Suprapubic skin (tissue), 3 donors: Measurements from ENCODE around the gene NOC4L.

ENCODE experiments used
- EP300 ChIP-seq: sonication (generic); formaldehyde crosslinking; IDR thresholded peaks from one replicate; pipeline ENCODE4 v1.6.1; 2017; ENCODE audit warnings: antibody characterized with exemption
- POLR2A ChIP-seq, 2 donors: fragments of 450-650 bp; IDR thresholded peaks; one replicate each; pipeline ENCODE4 v1.6.1; 2017; ENCODE audit warnings: antibody characterized with exemption in 2 of 2, mild to moderate bottlenecking in 2 of 2, moderate library complexity in 2 of 2
- TF ChIP-seq, protein P1 (sequence below), 2 donors: fragments of 200-600 bp in 1 of 2; fragments of 450-650 bp in 1 of 2; sonication (generic) in 1 of 2; IDR thresholded peaks; one replicate each; pipeline ENCODE4 v1.5.1; 2016 to 2019; ENCODE audit warnings: antibody characterized with exemption in 2 of 2, mild to moderate bottlenecking in 1 of 2, moderate library complexity in 1 of 2

DNA sequence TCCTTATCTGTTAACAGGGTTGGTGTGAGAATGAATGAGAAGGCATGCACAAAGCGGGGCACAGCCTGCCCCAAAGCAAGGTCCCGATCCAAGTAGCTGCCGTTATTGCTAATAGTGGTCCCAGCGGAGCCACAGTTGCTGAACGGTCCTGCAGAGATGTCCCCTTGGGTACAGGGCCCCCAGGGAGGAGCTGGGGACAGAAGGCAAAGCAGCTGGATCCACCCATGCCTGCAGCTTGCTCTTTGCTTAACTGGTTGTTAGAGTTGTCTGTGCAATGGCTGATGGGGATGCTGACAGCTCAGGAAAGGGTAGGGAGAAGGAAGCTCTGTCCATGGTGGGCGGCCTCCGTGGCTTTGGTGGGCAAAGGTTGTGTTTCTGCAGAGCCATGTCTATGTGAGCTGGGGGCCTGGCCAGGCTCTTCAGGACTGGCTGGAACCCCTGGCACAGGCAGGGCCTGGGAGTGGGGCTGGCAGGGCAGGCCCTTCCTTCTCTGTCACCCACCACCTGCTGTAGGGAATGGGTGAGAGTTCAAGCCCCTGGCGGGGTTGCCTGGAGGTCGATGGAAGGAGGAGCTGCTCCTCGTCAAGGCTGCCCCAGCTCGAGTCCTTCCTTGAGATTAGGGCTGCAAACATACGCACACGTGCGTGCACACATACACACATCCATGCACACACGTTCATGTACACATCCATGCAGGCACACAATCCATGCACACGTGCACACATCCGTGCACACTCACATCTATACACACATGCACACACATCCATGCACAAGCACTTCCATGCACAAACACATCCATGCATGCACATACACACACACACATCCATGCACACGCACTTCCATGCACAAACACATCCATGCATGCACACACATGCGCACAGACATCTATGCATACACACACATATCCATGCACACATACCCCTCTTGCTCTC is 35.4 kb downstream of the NOC4L start:
- TF ChIP-seq, protein P1, sequence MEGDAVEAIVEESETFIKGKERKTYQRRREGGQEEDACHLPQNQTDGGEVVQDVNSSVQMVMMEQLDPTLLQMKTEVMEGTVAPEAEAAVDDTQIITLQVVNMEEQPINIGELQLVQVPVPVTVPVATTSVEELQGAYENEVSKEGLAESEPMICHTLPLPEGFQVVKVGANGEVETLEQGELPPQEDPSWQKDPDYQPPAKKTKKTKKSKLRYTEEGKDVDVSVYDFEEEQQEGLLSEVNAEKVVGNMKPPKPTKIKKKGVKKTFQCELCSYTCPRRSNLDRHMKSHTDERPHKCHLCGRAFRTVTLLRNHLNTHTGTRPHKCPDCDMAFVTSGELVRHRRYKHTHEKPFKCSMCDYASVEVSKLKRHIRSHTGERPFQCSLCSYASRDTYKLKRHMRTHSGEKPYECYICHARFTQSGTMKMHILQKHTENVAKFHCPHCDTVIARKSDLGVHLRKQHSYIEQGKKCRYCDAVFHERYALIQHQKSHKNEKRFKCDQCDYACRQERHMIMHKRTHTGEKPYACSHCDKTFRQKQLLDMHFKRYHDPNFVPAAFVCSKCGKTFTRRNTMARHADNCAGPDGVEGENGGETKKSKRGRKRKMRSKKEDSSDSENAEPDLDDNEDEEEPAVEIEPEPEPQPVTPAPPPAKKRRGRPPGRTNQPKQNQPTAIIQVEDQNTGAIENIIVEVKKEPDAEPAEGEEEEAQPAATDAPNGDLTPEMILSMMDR (IDR thresholded peaks at IDR 0.05): no peak
- no peak for TF ChIP-seq EP300
- no peak for TF ChIP-seq POLR2A (IDR thresholded peaks at IDR 0.05)
